HG03025 (cell line): ENCODE measurements around the gene EPAS1.

ENCODE experiments used
- ATAC-seq: cut with Tn5 transposase; IDR thresholded peaks from one replicate; pipeline ENCODE4 v1.9.1; 2021; ENCODE audit warnings: mild to moderate bottlenecking, moderate library complexity; ENCODE audit not compliant: unreplicated experiment, low FRiP score

Gene EPAS1

DNA sequence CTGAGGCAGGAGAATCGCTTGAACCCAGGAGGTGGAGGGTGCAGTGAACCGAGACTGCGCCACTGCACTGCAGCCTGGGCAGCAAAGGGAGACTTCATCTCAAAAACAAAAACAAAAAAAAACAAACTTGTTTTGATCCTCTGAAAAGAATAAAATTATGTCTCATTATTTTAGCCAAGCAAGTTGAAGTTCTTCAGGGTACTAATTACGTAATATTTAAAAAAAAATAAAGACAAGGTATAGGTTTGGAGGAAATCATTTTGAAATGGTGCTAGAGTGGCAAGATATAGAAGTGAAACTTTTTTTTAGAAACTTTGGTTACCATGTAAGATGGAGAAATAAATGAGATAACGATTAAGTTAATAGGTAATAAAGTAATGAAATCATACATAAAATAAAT lies 127.7 kb downstream of the EPAS1 start:
- no peak for ATAC-seq

DNA sequence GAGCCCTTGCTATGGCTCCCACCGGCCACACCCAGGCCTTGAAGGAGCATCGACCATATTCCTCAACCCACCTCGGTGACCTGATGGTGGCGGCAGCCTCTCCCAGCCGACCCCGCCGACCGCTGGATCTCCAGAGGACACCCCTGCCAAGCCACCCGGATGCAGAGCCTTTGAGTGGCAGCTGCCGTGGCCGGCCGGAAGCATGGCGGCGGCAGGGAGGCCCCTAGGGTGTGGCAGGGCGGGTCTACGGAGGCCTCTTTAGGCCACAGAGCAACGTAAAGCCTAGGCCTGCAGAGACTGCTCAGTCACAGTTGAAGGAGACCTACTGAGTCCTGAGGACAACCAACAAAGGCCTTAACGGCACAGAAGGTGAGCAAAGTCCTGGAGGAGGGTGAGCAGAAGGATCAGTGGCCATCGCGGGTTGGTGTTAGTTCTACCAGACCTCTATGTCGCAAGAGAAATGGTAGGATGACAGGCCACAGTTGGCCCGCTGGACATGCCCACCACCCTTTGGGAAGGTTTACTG lies 131.8 kb downstream of the EPAS1 start:
- ATAC-seq: no peak

DNA sequence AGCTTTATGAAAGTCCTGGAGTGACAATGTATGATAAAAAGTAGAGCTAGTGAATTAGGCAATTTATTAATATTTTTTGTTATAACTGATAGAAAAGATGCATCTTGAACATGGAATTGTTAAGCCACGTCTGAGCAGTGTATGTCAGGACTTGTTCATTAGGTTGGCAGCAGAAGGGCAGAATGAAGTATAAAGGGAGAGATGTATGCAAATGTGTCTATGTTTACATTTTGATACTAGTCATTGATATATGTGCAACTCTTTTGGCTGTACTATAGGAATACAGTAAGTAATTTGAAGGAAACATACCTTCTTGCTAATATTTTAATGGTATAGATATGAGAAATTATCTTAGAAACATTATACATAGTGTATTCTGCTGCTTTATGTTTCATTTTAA lies 133.2 kb downstream of the EPAS1 start:
- no peak for ATAC-seq

- no peak for ATAC-seq
These were observed 133.8 kb downstream of the EPAS1 start for GRCh38 chr2:46430992-46431391.

GRCh38 chr2:46431481-46432235 lies 134.5 kb downstream of the EPAS1 start:
- no peak for ATAC-seq

DNA sequence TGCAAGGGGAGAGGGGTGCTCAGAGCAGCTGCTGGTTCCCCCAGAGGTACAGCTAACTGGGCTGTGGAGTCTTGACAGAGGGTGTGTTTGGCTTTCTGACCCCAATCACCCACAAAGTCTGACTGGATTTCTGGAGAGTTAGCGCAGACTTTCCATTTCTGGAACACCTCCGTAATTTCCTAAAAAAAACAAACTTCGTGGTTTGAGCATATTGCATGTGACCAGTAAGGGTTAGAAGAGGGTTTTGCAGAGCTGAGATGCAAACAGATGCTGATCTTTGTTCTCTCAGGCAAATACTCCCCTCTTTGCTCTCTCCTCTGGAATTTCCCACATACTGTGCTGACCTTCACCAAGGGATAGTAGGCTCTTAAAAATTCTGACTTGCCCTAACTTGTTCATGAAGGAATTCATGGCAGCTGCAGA lies 137.7 kb downstream of the EPAS1 start:
- ATAC-seq: no peak

- no peak for ATAC-seq
These were observed 138.1 kb downstream of the EPAS1 start for GRCh38 chr2:46435353-46435752.

DNA sequence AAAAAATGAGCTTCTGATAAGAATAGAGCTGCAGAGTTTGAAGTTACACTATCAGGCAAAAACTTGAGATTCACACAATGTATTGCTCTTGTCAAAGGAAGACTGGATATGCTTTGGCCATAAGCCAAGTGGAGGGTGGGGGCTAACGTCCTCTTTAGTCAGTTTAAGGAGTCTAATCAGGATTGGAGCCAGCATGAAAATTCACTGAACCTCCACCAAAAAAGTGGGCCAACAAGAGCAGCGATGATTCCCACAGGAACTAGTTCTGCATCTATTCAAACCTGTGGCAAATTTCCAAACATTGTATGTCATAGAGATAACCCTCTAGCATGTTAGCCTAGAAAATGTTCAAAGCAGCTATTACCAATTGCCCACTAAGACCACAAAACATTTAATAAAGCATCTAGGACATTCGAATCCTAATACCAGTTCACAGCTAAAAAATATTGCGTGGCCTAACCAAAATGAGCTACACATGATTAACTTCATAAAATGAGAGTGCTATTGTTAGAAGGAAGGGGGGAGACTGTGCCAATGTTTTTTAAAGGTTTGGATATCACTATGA lies 138.7 kb downstream of the EPAS1 start:
- ATAC-seq: no peak
